ENCODE results near the gene KATNA1. TPM values are rescaled to one million over a fixed set of nuclear protein-coding genes. Genes with fewer than 3 reads are reported as not detected.

KATNA1 gene
- total RNA-seq, 1 experiment from 2014 or later, result 20.6 TPM

GRCh38 chr6:149614337-149614736 is 34.2 kb downstream of the KATNA1 start:
- H2AFZ ChIP-seq (ENCODE audit: low read depth, low read length, poor library complexity, severe bottlenecking), result no peak overlapping the region
- no peak for ATAC-seq

More at GRCh38 chr6:149614337-149614736, 34.2 kb downstream of the KATNA1 start:
- no peaks in the 10 kb centered on the region for H3K36me3 ChIP-seq (ENCODE audit: control insufficient read depth in 1 of 2, insufficient read depth in 2 of 2, low read length in 2 of 2)
- BruUV-seq (replicated peaks), result no TSS peak
- H3K79me2 ChIP-seq (ENCODE audit: insufficient read depth, low read length), result peaks cover 3% of the 10 kb centered on the region
- TF ChIP-seq YY1 (IDR thresholded peaks at IDR 0.05; ENCODE audit: extremely low read depth, insufficient replicate concordance, low read depth, low read length), result no peak
- TF ChIP-seq POLR2AphosphoS5 (IDR thresholded peaks at IDR 0.05; ENCODE audit: low read depth, low read length), result no peak
- TF ChIP-seq ELF1 (IDR thresholded peaks at IDR 0.05; ENCODE audit: borderline replicate concordance, low read depth), result no peak
- no peak for TF ChIP-seq ZBTB33 (IDR thresholded peaks at IDR 0.05; ENCODE audit: extremely low read depth, insufficient replicate concordance, low read length)
- TF ChIP-seq EZH2 (IDR thresholded peaks at IDR 0.05), result no peak
- TF ChIP-seq JUND (IDR thresholded peaks at IDR 0.05), result no peak
- no peak for TF ChIP-seq POLR2A (IDR thresholded peaks at IDR 0.05; ENCODE audit: borderline replicate concordance, extremely low read depth, insufficient read depth, insufficient read length)
- no peak for TF ChIP-seq ZNF274 (IDR thresholded peaks at IDR 0.05; ENCODE audit: low read depth, low read length)
- no peak for TF ChIP-seq CEBPB (IDR thresholded peaks at IDR 0.05; ENCODE audit: low read depth)
- no peak for TF ChIP-seq FOSL1 (IDR thresholded peaks at IDR 0.05; ENCODE audit: low read depth)
- no peak for TF ChIP-seq ZFX (IDR thresholded peaks at IDR 0.05)
- no peak for TF ChIP-seq TCF7L2 (IDR thresholded peaks at IDR 0.05; ENCODE audit: borderline replicate concordance, extremely low read depth, insufficient read depth, insufficient read length)
- TF ChIP-seq ATF3 (IDR thresholded peaks at IDR 0.05), result no peak
- no peak for TF ChIP-seq CTCF (IDR thresholded peaks at IDR 0.05 in 2 of 3, conservative IDR thresholded peaks at IDR 0.05 in 1 of 3; ENCODE audit: borderline replicate concordance in 1 of 3, insufficient read depth in 1 of 3, low read depth in 2 of 3, low read length in 2 of 3)
- TF ChIP-seq EZH2phosphoT487 (IDR thresholded peaks at IDR 0.05; ENCODE audit: borderline replicate concordance), result no peak
- no peak for TF ChIP-seq CBX3 (IDR thresholded peaks at IDR 0.05; ENCODE audit: low read depth)
- TF ChIP-seq REST (IDR thresholded peaks at IDR 0.05; ENCODE audit: low read depth), result no peak
- no peak for TF ChIP-seq SRF (IDR thresholded peaks at IDR 0.05; ENCODE audit: low read depth)
- TF ChIP-seq RAD21 (IDR thresholded peaks at IDR 0.05; ENCODE audit: low read depth), result no peak
- H3K9me2 ChIP-seq (ENCODE audit: insufficient read depth), result no peaks in the 10 kb centered on the region
- H3K27ac ChIP-seq (ENCODE audit: low read depth, low read length), result no peak overlapping the region
- ChIA-PET POLR2A (no interaction called here), RAD21 (ENCODE audit: low non-redundant PET in 1 of 2, low total read pairs in 2 of 2, uncharacterized antibody in 2 of 2, unreplicated experiment in 2 of 2) (no interaction called here), CTCF (no interaction called here)
- no peaks in the 10 kb centered on the region for H4K20me1 ChIP-seq (ENCODE audit: insufficient read depth)
- no peaks in the 10 kb centered on the region for H3K27me3 ChIP-seq (ENCODE audit: insufficient read depth, low read length)
- H3K4me2 ChIP-seq (ENCODE audit: low read length), result no peak overlapping the region
- DNase-seq (ENCODE audit: low read depth, low spot score), result no peak
- H3K9me3 ChIP-seq (ENCODE audit: control insufficient read depth in 1 of 2, insufficient read depth in 1 of 2, low read depth in 1 of 2, low read length in 2 of 2), result no peaks in the 10 kb centered on the region
- no peaks in the 10 kb centered on the region for H3K4me1 ChIP-seq (ENCODE audit: control insufficient read depth in 1 of 2, insufficient read depth in 2 of 2, low read length in 2 of 2)
- H3K9ac ChIP-seq (ENCODE audit: low read length), result no peak overlapping the region
- intact Hi-C loops (cut with micrococcal nuclease), result no loop called here
- no peak overlapping the region for H3K4me3 ChIP-seq (replicated peaks in 1 of 2; ENCODE audit: low read depth in 1 of 2, low read length in 2 of 2)
